GM19043 (cell line): ENCODE results near the gene SYNE4.

Source experiments
- ATAC-seq: cut with Tn5 transposase; IDR thresholded peaks from one replicate; pipeline ENCODE4 v1.9.1; 2021; ENCODE audit warnings: low read depth; ENCODE audit not compliant: unreplicated experiment

SYNE4 gene

DNA sequence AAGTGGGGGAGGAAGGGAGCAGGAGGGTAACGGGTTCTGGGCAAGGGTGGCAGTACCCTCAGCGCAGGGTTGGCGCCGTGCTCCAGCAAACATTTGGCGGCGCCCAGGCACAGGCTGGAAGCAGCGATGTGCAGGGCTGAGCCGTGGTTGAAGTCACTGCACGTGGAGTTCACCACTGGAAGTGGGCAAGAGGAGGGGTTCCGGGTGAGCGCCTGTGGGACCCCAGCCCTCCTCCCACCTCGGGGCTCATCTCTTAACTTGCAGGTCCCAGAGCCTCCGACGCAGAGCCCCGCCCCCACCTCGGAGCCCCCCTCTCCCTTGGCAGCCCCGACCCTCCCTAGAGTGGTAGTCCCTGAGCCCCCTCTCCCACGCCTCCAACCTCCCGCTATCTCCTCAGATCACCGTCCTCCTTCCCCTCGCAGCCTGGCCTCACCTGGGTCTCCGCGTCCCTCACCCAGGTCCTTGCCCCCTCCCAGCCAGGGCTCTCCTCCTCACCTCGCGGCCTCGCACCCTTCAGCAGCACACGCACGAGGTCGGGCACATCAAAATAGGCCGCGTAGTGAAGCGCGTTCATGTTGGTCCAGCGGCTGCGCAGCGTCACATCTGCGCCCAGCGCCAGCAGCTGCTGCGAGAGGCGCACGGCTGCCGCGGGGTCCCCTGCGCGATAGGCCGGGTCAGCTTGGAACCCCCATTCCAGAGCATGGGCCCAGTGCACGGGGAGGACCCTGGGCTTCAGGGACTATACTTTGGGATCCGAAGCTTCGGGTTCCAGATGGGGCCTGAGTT is 17.7 kb upstream of the SYNE4 start:
- ATAC-seq, result no peak

DNA sequence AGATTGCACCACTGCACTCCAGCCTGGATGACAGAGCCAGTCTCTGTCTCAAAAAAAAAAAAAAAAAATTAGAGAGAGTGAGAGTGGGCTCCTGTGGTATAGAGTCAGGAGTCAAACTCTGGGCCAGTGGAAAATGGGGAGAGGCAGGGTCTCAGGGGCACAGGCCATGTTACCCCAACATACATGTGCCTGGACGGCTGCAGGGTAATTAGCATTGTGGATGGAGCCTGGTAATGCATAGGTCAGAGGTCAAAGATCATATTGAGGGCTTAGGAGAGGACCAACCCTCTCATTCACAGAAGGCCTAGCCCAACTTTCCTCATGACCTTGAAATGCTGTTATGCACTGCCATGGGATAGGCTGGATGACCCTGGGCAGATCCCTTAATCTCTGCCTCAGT is 16.9 kb upstream of the SYNE4 start:
- ATAC-seq, result no peak

DNA sequence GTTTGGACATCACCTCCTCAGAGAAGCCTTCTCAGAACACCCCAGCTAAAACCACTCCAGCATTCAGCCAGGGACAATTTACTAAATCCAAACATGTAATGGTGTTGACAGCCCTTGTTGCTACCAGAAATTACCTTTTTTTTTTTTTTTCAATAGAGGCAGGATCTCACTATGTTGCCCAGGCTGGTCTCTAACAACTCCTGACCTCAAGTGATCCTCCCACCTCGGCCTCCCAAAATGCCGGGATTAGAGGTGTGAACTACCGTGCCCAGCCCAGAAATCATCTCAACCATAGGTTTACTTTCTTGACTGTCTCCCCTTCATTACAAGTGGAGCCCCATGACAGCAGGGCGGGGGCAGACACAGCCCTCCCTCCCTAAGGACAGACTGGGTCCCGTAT is 14.8 kb upstream of the SYNE4 start:
- ATAC-seq, result no peak

DNA sequence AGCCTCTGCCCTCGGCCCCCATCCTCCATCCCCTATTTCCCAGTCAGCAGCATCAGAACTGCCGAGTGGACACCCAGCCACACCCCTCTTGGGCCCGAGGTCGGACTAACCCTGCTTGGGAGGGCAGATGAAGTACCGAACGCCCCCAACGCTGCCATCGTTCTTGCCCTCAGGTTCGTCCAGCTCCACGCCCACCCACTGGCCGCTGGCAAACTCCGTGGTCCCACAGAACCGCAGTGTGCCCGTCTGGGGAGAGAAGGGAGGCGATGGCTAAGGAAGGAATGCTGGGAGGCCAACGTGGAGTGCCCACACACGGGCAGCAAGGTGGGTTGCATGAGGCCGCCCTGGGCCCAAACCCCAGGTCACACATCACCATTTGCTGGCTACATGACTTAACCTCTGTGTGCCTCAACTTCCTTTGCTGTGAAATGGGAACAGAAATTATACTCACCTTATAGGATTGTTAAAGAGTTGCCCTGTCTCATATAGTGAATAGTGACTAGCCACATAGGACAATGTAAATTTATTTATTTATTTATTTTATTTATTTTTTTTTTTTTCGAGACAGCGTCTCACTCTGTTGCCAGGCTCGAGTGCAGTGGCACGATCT is 10.6 kb upstream of the SYNE4 start:
- no peak for ATAC-seq

DNA sequence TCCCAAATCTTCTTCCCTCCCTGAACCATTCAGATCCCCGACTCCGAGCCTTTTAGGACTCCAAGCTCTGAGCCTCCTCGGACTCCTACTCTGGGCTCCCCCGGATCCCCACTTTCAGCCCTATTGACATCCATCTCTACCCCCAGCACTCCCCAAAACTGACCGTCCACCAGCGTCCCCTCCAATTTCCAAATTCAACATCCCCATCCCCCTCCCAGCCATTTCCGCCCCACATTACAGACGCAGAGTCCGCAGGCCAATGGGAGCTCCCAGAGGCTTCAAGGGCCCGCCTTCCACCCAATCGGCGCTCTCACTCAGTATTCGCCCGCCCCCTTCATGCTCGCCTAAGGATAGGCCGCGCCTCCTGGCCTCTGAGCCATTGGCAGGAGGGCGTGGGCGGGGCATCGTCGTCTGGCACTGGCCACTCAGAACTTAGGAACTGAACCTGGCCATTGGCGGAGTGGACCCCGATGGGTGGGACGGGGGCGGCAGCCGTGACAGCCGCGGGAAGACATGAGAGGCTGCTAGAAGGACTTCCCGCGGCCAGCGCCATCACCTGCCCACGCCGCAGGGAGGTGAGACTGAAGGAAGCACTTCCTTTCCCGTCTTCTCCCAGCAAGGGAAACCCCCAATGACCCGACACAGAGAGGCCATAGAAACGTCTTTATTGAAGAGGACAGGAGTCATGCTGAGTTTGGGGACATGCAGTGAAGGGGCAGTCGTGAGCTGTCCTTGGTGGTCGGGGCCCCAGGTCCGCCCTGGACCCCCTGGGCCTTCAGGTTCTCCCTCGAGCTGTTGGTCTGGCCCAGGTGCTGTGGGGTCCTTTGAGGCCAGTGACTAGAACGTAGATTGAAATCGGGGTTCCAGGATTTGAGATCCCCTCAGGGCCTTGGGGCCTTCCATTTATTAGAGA is 5.7 kb upstream of the SYNE4 start, which contains the start of gene ALKBH6:
ALKBH6 (minus strand) TSS at position 202 of the 913 bp plus-strand sequence. CDS start 816 bp downstream, outside the sequence.
- peak; percentile 93 for ATAC-seq

DNA sequence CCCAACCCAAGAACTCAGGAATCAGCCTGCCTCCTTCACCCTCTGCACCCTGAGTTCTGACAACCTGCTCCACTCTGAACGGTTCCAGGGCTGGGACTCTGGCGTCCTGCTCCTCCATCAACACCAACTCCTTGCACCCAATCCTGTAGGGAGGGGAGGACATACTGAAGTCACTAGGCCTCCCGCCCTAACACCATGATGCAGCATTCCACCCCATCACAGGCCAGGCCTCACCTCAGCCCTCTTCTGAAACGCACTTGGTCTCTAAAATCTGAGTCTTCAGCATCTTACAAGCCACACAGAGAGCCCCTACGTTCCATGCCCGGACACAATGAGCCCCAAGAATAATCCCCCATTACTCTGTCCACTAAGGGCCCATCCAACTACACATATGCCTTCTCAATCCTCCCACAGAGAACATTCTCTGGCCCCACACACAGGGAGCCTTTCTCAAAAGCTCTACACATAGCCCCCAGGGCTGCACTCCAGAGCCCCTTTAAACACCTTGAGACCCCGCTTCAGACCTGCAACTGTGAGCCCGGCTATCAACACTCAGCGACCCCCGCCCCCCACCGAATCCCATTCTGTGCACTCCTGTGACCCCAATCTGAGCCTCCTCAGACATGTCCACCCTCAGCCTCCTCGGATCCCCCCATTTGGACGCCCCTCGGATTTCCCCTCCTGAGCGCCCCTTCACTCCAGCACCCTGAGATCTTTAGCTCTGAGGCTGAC is 4.8 kb upstream of the SYNE4 start:
- no peak for ATAC-seq

DNA sequence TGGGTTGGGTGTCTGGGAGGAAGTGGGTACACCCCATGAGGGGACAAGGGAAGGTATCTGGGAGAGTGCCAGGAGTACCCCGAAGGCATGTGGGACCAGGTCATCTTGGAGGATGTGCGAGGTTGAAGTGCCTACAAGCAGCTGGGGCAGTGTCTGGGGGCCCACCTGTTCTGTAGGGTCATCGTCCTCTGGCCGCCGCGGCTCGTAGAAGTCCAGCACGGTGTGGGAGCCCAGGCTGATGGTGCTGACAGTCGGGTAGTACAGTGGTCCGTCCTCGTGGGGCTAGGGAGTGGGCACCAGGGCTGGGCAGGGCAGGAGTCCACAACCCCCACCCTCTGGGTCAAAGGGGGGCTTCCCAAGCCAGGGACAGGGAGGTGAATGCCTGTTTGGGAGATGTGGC is 1.8 kb upstream of the SYNE4 start:
- ATAC-seq, result no peak

DNA sequence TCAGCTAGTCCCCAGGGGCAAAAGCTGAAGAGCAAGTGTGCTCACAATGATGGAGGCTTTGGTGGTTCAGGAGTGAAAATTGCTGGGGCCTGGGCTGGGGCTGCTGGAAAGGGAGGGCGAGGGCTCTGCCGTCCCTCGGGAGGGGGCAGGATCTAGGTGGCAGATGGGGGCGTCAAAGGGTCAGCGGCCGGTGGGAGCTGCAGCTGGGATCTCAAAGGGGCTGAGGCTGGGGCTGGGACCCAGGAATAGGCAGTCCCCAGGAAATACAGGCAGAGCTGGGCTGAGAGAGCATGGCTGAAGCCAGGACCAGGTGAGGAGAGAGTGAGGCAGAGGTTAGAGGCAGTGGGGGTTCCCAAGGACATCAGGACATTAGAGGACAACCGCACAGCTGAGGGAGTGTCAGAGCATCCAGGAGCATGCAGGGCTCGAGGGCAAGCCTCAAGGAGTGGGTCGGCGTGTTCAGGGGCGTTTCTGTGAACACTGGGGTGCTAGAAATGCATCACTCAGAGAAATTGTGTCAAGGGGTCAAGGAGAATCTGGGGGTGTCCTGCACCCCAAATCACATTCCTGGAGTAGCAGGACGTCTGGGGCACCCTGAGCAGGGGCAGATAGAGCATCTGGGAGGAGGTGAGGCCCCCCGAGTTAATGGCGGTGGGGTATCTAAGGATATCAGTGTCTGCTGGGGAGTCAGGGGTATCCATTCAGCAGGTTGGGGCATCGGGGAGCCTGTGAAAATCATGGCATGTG is 1.2 kb upstream of the SYNE4 start:
- no peak for ATAC-seq

DNA sequence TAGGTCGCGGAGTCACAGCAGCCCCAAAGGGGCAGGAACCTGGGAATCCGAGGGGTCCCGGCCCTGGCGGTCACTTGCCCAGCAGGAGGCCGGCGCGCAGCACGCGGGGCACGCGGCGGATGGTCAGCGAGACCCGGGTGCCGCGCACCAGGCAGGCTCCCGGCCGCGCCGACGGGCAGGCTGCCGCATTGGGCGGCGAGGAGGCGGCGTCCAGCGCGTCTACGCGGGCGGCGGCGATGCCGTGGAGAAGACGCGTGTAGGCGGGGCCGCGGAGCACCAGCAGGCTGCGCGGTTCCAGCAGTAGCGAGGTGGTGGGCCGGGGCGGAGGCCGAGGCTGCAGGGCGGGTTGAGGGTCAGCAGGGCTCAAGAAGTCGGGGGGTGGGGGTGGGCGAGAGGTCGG is 607 bp upstream of the SYNE4 start:
- ATAC-seq, result no peak

DNA sequence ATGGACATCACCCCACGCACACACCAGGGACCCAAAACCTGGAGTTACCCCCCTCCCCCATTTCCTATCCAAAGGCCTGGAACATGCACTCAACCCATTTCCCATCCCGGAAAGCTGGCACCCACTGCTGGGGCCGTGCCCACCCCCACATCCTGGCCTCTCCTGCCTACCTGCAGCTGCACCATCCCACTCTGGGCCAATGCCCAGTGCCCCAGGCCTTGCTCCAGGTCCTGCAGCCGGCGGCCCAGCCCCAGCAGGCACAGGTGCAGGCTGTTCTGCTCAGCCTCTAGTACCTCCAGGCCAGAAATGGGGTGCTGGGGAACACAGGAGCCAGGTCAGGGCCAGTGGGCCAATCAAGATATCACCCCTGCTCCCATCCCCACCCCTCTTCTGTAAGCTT is 1.7 kb downstream of the SYNE4 start:
- ATAC-seq, result no peak

DNA sequence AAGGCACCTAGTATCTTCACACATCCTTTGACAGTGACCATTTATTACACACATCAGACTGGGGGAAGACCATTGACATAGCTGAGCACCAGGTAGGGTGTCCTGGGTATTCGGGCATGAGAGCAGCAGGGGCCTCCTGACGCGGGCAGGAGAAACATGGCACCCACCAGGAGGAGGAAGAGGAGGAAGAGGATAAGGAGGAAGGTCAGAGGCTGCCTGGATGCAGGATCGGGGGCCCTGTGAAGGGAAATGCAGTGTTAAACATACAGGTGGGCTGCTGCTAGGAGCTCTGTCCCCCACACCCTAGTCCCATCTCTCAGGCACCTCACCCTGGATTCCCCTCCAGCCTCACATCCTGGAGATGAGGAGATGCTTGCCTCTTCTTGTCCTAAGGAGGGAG is 5.3 kb downstream of the SYNE4 start:
- ATAC-seq, result no peak

DNA sequence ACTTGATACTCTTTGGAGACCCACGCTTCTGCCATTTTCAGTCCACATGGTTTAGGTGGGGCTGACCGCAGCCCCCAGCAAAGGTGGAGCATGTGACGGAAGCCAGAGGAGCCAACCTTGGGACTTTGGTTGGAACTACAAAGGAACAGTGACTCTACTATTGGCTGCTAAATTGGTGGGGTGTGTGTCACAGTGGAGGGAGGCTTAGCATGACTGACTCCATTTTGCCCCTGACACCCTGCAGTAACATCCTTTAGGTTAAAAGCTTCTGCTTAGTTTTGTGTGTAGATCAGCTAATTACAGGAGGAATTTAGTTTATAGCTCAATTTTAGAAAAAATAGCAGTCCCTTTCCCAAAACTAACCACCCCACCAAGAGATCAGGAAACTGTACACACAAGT is 7.0 kb downstream of the SYNE4 start:
- ATAC-seq, result no peak

DNA sequence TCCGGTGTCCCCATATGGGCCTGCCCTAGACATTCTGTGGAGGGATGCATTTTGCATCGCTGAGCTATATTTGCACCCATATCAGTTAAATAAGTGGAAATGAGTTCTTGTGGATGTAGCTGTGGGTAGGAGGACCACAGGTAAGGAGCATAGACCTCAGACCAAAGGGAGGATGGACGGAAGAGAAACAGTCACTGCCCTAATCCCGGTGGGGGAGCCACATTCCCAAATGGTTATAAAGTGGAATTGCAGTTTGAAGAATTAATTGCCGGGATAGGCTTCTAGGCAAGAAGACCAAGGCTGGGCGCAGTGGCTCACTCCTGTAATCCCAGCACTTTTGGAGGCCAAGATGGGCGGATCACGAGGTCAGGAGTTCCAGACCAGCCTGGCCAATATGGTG is 11.8 kb downstream of the SYNE4 start:
- ATAC-seq, result no peak

DNA sequence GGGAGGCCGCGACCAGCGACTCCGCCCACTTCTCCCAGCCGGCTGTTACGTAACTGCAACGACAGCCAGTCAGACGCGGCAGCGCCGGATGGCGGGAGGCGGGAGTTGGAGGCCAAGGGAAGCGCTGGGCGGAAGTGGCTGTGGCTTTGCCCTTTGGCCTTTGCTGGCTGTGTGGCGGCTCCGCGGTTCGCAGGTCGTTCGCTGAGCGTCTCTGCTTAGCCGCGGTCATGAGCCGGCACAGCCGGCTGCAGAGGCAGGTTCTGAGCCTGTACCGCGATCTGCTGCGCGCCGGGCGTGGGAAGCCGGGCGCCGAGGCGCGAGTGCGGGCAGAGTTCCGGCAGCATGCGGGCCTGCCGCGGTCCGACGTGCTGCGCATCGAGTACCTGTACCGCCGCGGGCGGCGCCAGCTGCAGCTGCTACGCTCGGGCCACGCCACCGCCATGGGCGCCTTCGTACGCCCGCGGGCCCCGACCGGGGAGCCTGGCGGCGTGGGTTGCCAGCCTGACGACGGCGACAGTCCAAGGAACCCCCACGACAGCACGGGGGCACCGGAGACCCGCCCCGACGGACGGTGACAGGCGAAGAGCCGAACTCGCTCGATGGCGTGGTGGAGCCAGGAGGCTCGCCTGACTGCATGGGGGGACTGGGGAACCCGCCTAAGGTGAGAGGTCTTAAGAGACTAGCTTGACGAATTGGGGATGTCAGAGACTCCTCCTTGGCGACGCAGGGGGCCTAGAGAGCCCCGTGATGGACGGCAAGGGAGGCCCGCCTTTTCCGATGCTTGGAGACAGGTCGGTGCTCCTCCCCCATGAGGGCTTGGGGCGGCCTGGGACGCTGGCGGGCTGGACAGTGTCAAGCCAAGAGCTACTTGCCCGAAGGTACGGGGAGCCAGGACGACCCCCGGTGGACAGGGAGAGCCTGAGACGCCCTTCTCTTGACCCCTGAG is 13.3 kb downstream of the SYNE4 start, which contains the start of gene SDHAF1:
SDHAF1 (plus strand) TSS at position 141 of the 946 bp plus-strand sequence; CDS start at position 228, 87 bp downstream.
- ATAC-seq, result peak; percentile 80

DNA sequence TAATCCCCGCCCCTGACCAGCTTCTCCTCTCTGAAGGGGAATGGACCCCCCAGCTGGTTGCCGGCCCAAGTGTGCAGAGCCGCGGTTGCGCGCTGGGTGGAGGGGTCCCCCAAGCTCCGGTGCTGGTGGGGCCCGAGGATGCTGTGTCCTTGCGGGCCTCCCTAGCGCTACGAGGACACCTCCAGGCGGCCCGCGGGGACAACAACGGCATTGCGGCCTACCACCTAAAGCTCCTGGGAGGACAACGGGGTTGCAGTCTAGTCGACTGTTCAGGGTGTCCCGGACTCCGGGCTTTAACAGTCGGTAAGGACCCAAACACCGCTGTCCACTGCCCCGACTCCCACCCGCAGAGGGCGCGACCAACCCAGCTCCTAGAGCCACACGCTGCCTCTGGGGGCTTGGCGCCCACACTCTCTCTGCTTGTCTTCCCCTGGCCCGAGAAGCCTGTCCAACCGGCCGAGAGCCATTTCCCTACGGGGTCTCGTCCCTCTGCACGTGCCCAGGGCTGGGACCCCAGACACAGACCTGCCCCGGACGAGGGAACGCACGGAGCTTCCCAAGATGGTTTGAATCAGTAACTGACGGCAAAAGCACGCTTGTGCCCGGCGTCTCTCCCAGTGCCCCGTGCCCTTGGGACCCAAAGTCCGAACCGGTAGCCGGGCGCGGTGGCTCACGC is 14.6 kb downstream of the SYNE4 start:
- no peak for ATAC-seq

DNA sequence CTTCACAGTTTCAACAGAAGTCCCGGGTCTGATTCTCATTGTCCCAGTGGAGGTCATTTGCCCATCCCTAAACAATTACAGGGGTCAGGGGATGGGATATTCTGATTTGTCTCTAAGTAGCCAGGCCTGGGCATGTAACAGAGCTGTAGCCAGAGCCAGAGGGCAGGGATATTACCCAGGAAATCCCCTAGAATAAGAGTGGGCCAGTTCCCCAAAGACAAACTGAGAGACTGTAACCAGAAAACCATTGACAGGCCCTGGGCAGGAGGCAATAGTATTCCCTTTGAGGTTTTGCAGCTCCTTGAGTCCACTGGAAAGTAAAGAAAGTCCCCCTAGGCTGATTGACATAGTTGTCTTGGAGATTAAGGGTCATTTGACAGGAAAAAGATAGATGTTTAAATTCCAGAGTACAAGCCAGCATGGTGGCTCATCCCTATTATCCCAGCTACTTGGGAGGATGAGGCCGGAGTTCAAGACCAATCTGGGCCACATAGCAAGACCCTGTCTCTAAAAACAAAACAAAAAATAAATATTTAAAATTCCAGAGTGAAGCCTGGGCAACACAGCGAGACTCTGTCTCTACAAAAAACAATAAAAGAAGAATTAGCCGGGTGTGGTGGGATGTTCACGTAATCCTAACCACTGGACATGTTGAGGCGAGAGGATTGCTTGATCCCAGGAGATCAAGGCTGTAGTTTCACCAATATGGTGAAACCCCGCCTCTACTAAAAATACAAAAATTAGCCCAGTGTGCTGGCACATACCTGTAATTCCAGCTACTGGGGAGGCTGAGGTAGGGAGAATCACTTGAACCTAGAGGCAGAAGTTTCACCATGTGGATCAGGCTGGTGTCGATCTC is 15.5 kb downstream of the SYNE4 start:
- no peak for ATAC-seq
